Measurements from ENCODE around the gene PLCB3. TPM values are rescaled to one million over a fixed set of nuclear protein-coding genes. Genes with fewer than 3 reads are reported as not detected.

PLCB3 gene
- total and polyA plus RNA-seq, 2 of the 13 experiments (the other 11 are each of a cell fraction or from before 2014, with no cell fraction given) = 7.5 to 13.8 TPM

- TF ChIP-seq ZNF3 (CRISPR knock-in tag; IDR thresholded peaks at IDR 0.05) (no peak), POGZ (CRISPR knock-in tag; IDR thresholded peaks at IDR 0.05) (peak; percentile 63), ZBTB7B (CRISPR knock-in tag; IDR thresholded peaks at IDR 0.05) (peak; percentile 34; the same call in 1 of the 2 replicates), PHF8 (CRISPR knock-in tag; IDR thresholded peaks at IDR 0.05) (peak; percentile 64), NCOA2 (CRISPR knock-in tag; IDR thresholded peaks at IDR 0.05) (no peak; the same call in 1 of the 2 replicates), RAD21 (CRISPR knock-in tag; IDR thresholded peaks at IDR 0.05) (no peak; the same call in 1 of the 2 replicates), SALL1 (CRISPR knock-in tag; IDR thresholded peaks at IDR 0.05) (peak; percentile 52; the same call in 1 of the 2 replicates), SP2 (CRISPR knock-in tag; IDR thresholded peaks at IDR 0.05) (peak; percentile 83), ZNF569 (CRISPR knock-in tag; IDR thresholded peaks at IDR 0.05; ENCODE audit: borderline replicate concordance) (no peak), SAP130 (CRISPR knock-in tag; IDR thresholded peaks at IDR 0.05; ENCODE audit: low read depth) (peak; percentile 76), ARID3A (IDR thresholded peaks at IDR 0.05; ENCODE audit: low read depth, low read length) (no peak), TAF1 (CRISPR knock-in tag; IDR thresholded peaks at IDR 0.05) (peak; percentile 63), ZNF567 (CRISPR knock-in tag; IDR thresholded peaks at IDR 0.05; ENCODE audit: borderline replicate concordance) (0 out of 2 replicates have a peak, but pooled peaks have one; percentile 46), ZNF318 (CRISPR knock-in tag; IDR thresholded peaks at IDR 0.05) (no peak), ETS1 (CRISPR knock-in tag; IDR thresholded peaks at IDR 0.05) (no peak), ZNF143 (CRISPR knock-in tag; IDR thresholded peaks at IDR 0.05) (peak; percentile 75), CREM (IDR thresholded peaks at IDR 0.05) (peak; percentile 93), CREM (CRISPR knock-in tag; IDR thresholded peaks at IDR 0.05) (no peak), FLYWCH1 (CRISPR knock-in tag; IDR thresholded peaks at IDR 0.05) (peak; percentile 73; the same call in 1 of the 2 replicates), TMF1 (CRISPR knock-in tag; IDR thresholded peaks at IDR 0.05; ENCODE audit: low read depth) (peak; percentile 33; the same call in 1 of the 2 replicates)
These were observed 66.1 kb downstream of the PLCB3 start, which contains the start of gene TRMT112 (continued) for GRCh38 chr11:64317325-64317960.
